KMS-11 (cell line): ENCODE measurements around the gene VTN.

Source experiments
- H2AFZ ChIP-seq: fragments of 200-600 bp; sonication (generic); 2 replicates; pipeline ENCODE4 v1.6.1; 2016; ENCODE audit warnings: antibody characterized with exemption, mixed run types, low read depth
- H3K27ac ChIP-seq: fragments of 200-600 bp; sonication (generic); 2 replicates; pipeline ENCODE4 v1.6.1; 2016; ENCODE audit warnings: mild to moderate bottlenecking, mixed run types
- H3K27me3 ChIP-seq: fragments of 200-600 bp; sonication (generic); 2 replicates; pipeline ENCODE4 v1.6.1; 2017; ENCODE audit warnings: mild to moderate bottlenecking, low read depth, mixed run types, moderate library complexity; ENCODE audit not compliant: insufficient read depth
- H3K36me3 ChIP-seq: fragments of 200-600 bp; sonication (generic); 2 replicates; pipeline ENCODE4 v1.6.1; 2017; ENCODE audit warnings: mild to moderate bottlenecking, mixed run types; ENCODE audit not compliant: insufficient read depth
- H3K4me1 ChIP-seq: fragments of 200-600 bp; sonication (generic); 2 replicates; pipeline ENCODE4 v1.6.1; 2016; ENCODE audit warnings: mild to moderate bottlenecking, low read depth, mixed run types; ENCODE audit not compliant: poor library complexity, severe bottlenecking
- H3K4me2 ChIP-seq: fragments of 200-600 bp; sonication (generic); 2 replicates; pipeline ENCODE4 v1.7.0; 2016; ENCODE audit warnings: mild to moderate bottlenecking, mixed run types
- H3K4me3 ChIP-seq: fragments of 200-600 bp; sonication (generic); IDR thresholded peaks from 2 replicates; pipeline ENCODE4 v1.6.1; 2017; ENCODE audit warnings: low read depth, low read length, mixed read lengths; ENCODE audit not compliant: insufficient read depth
- H3K79me2 ChIP-seq: fragments of 200-600 bp; sonication (generic); 2 replicates; pipeline ENCODE4 v1.6.1; 2016; ENCODE audit warnings: low read depth, mixed run types; ENCODE audit not compliant: insufficient read depth
- H3K9ac ChIP-seq: fragments of 200-600 bp; sonication (generic); 2 replicates; pipeline ENCODE4 v1.6.1; 2016; ENCODE audit warnings: mild to moderate bottlenecking, mixed run types
- H4K20me1 ChIP-seq: fragments of 200-600 bp; sonication (generic); 2 replicates; pipeline ENCODE4 v1.6.1; 2016; ENCODE audit warnings: mild to moderate bottlenecking, mixed run types; ENCODE audit not compliant: insufficient read depth
- CTCF ChIP-seq: fragments of 200-600 bp; sonication (generic); conservative IDR thresholded peaks from 2 replicates; pipeline ENCODE4 v1.6.1; 2017; ENCODE audit warnings: low read depth, mild to moderate bottlenecking, antibody characterized with exemption, low read length, moderate library complexity, mixed read lengths

VTN gene

GRCh38 chr17:28412099-28412498 is 42.0 kb upstream of the VTN start:
- no peak for TF ChIP-seq CTCF
- no peaks in the 10 kb centered on the region for H3K79me2 ChIP-seq
- no peaks in the 10 kb centered on the region for H4K20me1 ChIP-seq
- H3K4me2 ChIP-seq = no peak overlapping the region
- H3K27ac ChIP-seq = no peak overlapping the region
- H3K4me1 ChIP-seq = no peaks in the 10 kb centered on the region
- H3K27me3 ChIP-seq = no peaks in the 10 kb centered on the region
- no peak overlapping the region for H3K9ac ChIP-seq
- H2AFZ ChIP-seq = no peak overlapping the region
- H3K4me3 ChIP-seq = no peak overlapping the region
- no peaks in the 10 kb centered on the region for H3K36me3 ChIP-seq

- no peak overlapping the region for H3K9ac ChIP-seq
- H3K4me1 ChIP-seq = no peaks in the 10 kb centered on the region
- TF ChIP-seq CTCF = no peak
- no peak overlapping the region for H3K4me3 ChIP-seq
- no peaks in the 10 kb centered on the region for H3K27me3 ChIP-seq
- H3K79me2 ChIP-seq = no peaks in the 10 kb centered on the region
- no peak overlapping the region for H3K27ac ChIP-seq
- H4K20me1 ChIP-seq = no peaks in the 10 kb centered on the region
- H3K36me3 ChIP-seq = no peaks in the 10 kb centered on the region
- H2AFZ ChIP-seq = no peak overlapping the region
- no peak overlapping the region for H3K4me2 ChIP-seq
These were observed 37.8 kb upstream of the VTN start for GRCh38 chr17:28407974-28408306.

GRCh38 chr17:28407130-28407973 is 37.2 kb upstream of the VTN start:
- no peaks in the 10 kb centered on the region for H3K27me3 ChIP-seq
- no peak overlapping the region for H3K4me2 ChIP-seq
- no peak overlapping the region for H3K27ac ChIP-seq
- no peak overlapping the region for H2AFZ ChIP-seq
- TF ChIP-seq CTCF = no peak
- no peak overlapping the region for H3K9ac ChIP-seq
- H3K4me1 ChIP-seq = no peaks in the 10 kb centered on the region
- H3K4me3 ChIP-seq = no peak overlapping the region
- H3K79me2 ChIP-seq = no peaks in the 10 kb centered on the region
- H3K36me3 ChIP-seq = no peaks in the 10 kb centered on the region
- H4K20me1 ChIP-seq = no peaks in the 10 kb centered on the region

DNA sequence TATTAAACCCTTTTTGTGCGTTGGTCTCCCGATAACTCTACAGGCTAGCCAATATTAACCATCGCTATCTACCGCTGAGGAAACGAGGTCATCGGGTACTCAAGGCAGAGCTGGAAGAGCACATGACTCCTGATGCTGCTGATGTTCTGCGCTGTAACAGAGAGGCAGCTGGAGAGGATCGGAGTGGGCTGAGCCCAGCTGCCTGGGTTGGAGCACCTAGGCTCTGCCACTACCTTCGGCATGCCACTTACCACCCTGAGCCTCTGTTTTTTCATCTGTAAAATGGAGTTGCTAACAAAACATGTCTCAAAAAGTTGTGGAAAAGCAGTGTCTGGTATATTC is 36.3 kb upstream of the VTN start:
- Histone ChIP-seq H2AFZ (peak overlapping the region; percentile 92), H3K4me2 (peak overlapping the region; percentile 58), H3K27me3 (no peaks in the 10 kb centered on the region), H3K79me2 (no peaks in the 10 kb centered on the region), H3K9ac (peak overlapping the region; percentile 84; the same call in 1 of the 2 replicates), H4K20me1 (no peaks in the 10 kb centered on the region), H3K4me3 (no peak overlapping the region), H3K4me1 (no peaks in the 10 kb centered on the region), H3K27ac (no peak overlapping the region), H3K36me3 (no peaks in the 10 kb centered on the region)
- no peak for TF ChIP-seq CTCF
